MM.1S (cell line): ENCODE measurements around the gene CCNG1.
"Not testable (repeated sequence)": the region's sequence is repeated elsewhere in the genome, so short reads cannot be mapped to it uniquely, and the experiment has no call there.

Experiments used
- DNase-seq: peaks from one replicate; pipeline ENCODE4 v3.0.0-alpha.2; 2015
- H2AFZ ChIP-seq: fragments of 300-600 bp; sonication (generic); 2 replicates; pipeline ENCODE4 v1.6.0; 2016; ENCODE audit warnings: antibody characterized with exemption, low read length
- H3F3A ChIP-seq: fragments of 300-600 bp; sonication (generic); 2 replicates; pipeline ENCODE4 v1.6.1; 2016; ENCODE audit warnings: mild to moderate bottlenecking, antibody characterized with exemption, low read length, moderate library complexity, mixed read lengths; ENCODE audit not compliant: insufficient read depth
- H3K27ac ChIP-seq: fragments of 300-600 bp; sonication (generic); 2 replicates; pipeline ENCODE4 v1.5.1; 2016; ENCODE audit warnings: mild to moderate bottlenecking, low read length
- H3K27me3 ChIP-seq: fragments of 300-600 bp; sonication (generic); replicated peaks from 2 replicates; pipeline ENCODE4 v1.6.0; 2016; ENCODE audit warnings: low read length; ENCODE audit not compliant: insufficient read depth
- H3K36me3 ChIP-seq: fragments of 300-600 bp; sonication (generic); replicated peaks from 2 replicates; pipeline ENCODE4 v1.6.1; 2016; ENCODE audit warnings: mild to moderate bottlenecking, low read length, mixed read lengths; ENCODE audit not compliant: insufficient read depth
- H3K4me1 ChIP-seq: fragments of 300-600 bp; sonication (generic); 2 replicates; pipeline ENCODE4 v1.6.1; 2016; ENCODE audit warnings: low read length, mixed read lengths
- H3K4me2 ChIP-seq: fragments of 300-600 bp; sonication (generic); 2 replicates; pipeline ENCODE4 v1.6.0; 2016; ENCODE audit warnings: low read depth, low read length
- H3K4me3 ChIP-seq: fragments of 300-600 bp; sonication (generic); 2 replicates; pipeline ENCODE4 v1.5.1; 2016; ENCODE audit warnings: low read length, mixed read lengths
- H3K79me2 ChIP-seq: fragments of 300-600 bp; sonication (generic); 2 replicates; pipeline ENCODE4 v1.6.1; 2016; ENCODE audit warnings: mixed run types, low read length, mixed read lengths
- H3K9ac ChIP-seq: fragments of 300-600 bp; sonication (generic); 2 replicates; pipeline ENCODE4 v1.6.1; 2016; ENCODE audit warnings: low read length, mixed read lengths
- H3K9me2 ChIP-seq: fragments of 300-600 bp; sonication (generic); replicated peaks from 2 replicates; pipeline ENCODE4 v1.6.1; 2016; ENCODE audit warnings: mild to moderate bottlenecking, low read length, mixed read lengths; ENCODE audit not compliant: insufficient read depth
- H3K9me3 ChIP-seq: fragments of 300-600 bp; sonication (generic); replicated peaks from 2 replicates; pipeline ENCODE4 v1.6.1; 2016; ENCODE audit warnings: mild to moderate bottlenecking, low read length, mixed read lengths; ENCODE audit not compliant: insufficient read depth
- H4K20me1 ChIP-seq: fragments of 300-600 bp; sonication (generic); 2 replicates; pipeline ENCODE4 v1.6.1; 2016; ENCODE audit warnings: mild to moderate bottlenecking, low read length, moderate library complexity, mixed read lengths; ENCODE audit not compliant: insufficient read depth
- EZH2 ChIP-seq: fragments of 300-600 bp; sonication (generic); optimal IDR thresholded peaks from 2 replicates; pipeline ENCODE3; 2017; ENCODE audit warnings: low read depth, mild to moderate bottlenecking, antibody characterized with exemption, low read length, mixed read lengths
- EZH2phosphoT487 ChIP-seq: fragments of 300-600 bp; sonication (generic); IDR thresholded peaks from 2 replicates; pipeline ENCODE4 v1.6.1; 2018; ENCODE audit warnings: antibody characterized with exemption, low read length
- TF ChIP-seq, protein P1 (sequence below): fragments of 300-600 bp; sonication (generic); IDR thresholded peaks from 2 replicates; pipeline ENCODE4 v1.5.1; 2016; ENCODE audit warnings: antibody characterized with exemption, low read length, mixed read lengths

CCNG1 gene, protein sequence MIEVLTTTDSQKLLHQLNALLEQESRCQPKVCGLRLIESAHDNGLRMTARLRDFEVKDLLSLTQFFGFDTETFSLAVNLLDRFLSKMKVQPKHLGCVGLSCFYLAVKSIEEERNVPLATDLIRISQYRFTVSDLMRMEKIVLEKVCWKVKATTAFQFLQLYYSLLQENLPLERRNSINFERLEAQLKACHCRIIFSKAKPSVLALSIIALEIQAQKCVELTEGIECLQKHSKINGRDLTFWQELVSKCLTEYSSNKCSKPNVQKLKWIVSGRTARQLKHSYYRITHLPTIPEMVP

DNA sequence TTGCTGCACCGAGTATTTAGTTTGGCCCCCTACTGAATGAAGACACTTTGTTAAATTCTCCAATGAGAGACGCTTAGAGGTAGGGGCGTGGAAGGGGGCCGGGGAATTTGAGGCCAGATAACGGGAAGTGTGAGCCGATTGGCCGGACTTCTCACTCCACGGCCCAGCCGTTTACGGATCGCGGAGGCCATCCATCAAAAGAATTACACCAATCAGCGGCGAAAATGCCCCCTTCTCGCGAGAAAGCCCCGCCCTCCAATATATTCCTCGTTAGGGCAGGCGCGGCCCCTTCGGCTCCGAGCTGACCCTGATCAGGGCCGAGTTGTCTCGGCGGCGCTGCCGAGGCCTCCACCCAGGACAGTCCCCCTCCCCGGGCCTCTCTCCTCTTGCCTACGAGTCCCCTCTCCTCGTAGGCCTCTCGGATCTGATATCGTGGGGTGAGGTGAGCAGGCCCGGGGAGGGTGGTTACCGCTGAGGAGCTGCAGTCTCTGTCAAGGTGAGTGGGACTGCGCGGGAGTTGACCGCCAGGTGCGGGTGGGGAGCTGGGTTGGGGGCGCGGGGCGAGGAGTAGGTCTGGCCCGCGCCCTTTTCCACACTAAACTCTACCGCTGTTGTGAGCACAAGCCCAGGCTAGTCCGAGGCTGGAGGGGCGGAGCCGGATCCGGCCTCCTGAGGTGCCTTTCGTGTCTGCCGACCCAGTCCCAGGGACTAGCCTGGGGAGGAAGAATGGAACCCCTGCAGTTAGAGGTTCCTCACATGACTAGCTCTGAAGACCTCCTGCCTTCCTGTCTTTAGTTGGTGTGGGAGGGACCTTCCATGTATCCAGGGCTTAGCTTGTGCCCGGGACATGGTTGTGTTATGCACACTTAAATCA is at the start of gene CCNG1:
TSS of gene CCNG1 (plus strand) at position 287 of the 874 bp plus-strand sequence. CDS start 1,662 bp downstream, outside the sequence.
- Histone ChIP-seq H3K4me2 (peak within 1 kb of the TSS; percentile 96), H2AFZ (peak within 1 kb of the TSS; percentile 78), H3K79me2 (peaks cover 50% of the 10 kb centered on the region)

DNA sequence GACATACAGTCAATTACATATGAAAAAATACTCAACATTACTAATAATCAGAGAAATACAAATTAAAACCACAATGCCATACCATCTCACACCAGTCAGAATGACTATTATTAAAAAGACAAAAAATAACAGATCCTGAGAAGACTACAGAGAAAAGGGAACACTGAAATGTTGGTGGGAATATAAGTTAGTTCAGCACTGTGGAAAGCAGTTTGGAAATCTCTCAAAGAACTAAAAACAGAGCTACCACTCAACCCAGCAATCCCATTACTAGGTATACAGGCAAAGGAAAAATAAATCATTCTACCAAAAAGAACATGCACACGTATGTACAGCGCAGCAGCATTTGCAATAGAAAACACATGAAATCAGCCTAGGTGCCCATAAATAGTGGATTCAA is 41.6 kb upstream of the CCNG1 start:
- no peaks in the 10 kb centered on the region for H3K36me3 ChIP-seq
- no peaks in the 10 kb centered on the region for H3K9me3 ChIP-seq
- no peaks in the 10 kb centered on the region for H3K4me1 ChIP-seq
- H4K20me1 ChIP-seq, result no peaks in the 10 kb centered on the region
- no peaks in the 10 kb centered on the region for H3K79me2 ChIP-seq
- H3K4me3 ChIP-seq, result no peak overlapping the region
- H3K27me3 ChIP-seq, result no peaks in the 10 kb centered on the region
- DNase-seq, result no peak
- TF ChIP-seq EZH2 (no peak), EZH2phosphoT487 (no peak)
- TF ChIP-seq, protein P1, sequence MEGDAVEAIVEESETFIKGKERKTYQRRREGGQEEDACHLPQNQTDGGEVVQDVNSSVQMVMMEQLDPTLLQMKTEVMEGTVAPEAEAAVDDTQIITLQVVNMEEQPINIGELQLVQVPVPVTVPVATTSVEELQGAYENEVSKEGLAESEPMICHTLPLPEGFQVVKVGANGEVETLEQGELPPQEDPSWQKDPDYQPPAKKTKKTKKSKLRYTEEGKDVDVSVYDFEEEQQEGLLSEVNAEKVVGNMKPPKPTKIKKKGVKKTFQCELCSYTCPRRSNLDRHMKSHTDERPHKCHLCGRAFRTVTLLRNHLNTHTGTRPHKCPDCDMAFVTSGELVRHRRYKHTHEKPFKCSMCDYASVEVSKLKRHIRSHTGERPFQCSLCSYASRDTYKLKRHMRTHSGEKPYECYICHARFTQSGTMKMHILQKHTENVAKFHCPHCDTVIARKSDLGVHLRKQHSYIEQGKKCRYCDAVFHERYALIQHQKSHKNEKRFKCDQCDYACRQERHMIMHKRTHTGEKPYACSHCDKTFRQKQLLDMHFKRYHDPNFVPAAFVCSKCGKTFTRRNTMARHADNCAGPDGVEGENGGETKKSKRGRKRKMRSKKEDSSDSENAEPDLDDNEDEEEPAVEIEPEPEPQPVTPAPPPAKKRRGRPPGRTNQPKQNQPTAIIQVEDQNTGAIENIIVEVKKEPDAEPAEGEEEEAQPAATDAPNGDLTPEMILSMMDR, result no peak
- no peak overlapping the region for H2AFZ ChIP-seq
- no peaks in the 10 kb centered on the region for H3K9me2 ChIP-seq
- H3K9ac ChIP-seq, result no peak overlapping the region
- H3F3A ChIP-seq, result no peaks in the 10 kb centered on the region
- no peak overlapping the region for H3K4me2 ChIP-seq
- no peak overlapping the region for H3K27ac ChIP-seq

More for the DNA sequence above, at the start of gene CCNG1:
- Histone ChIP-seq H3K27ac (peak within 1 kb of the TSS; percentile 64; the same call in 1 of the 2 replicates), H3K4me1 (peaks cover 28% of the 10 kb centered on the region), H4K20me1 (0 out of 2 replicates have a peak, but pooled peaks cover 4% of the 10 kb centered on the region), H3K27me3 (no peaks in the 10 kb centered on the region), H3K4me3 (peak within 1 kb of the TSS; percentile 82), H3K36me3 (peaks cover 21% of the 10 kb centered on the region), H3K9me2 (no peaks in the 10 kb centered on the region), H3F3A (peaks cover 10% of the 10 kb centered on the region; the same call in 1 of the 2 replicates), H3K9me3 (no peaks in the 10 kb centered on the region), H3K9ac (peak within 1 kb of the TSS; percentile 87)
- DNase-seq, result peak; percentile 98
- no peak for TF ChIP-seq EZH2
- TF ChIP-seq, protein P1, result no peak
- no peak for TF ChIP-seq EZH2phosphoT487

DNA sequence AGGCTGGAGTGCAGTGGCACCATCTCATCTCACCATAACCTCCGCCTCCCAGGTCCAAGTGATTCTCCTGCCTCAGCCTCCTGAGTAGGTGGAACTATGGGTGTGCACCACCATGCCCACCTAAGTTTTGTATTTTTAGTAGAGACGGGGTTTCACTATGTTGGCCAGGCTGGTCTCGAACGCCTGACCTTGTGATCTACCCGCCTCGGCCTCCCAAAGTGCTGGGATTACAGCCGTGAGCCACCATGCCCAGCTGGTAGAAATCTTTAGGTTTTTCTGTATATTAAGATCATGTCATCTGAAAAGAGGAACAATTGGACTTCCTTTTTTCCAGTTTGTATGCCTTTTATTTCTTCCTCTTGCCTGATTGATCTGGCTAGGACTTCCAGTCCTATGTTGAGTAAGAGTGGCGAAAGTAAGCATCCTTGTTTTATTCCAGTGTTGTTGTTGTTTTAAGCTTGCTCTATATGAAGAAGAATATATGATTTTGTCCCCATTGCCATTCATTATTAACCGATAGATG is 40.5 kb upstream of the CCNG1 start:
- H3K4me1 ChIP-seq, H3K9me3 ChIP-seq, H3F3A ChIP-seq, H3K79me2 ChIP-seq, H3K4me2 ChIP-seq, H2AFZ ChIP-seq, H3K36me3 ChIP-seq, DNase-seq, H3K27me3 ChIP-seq, H3K9ac ChIP-seq, H4K20me1 ChIP-seq, H3K4me3 ChIP-seq, H3K27ac ChIP-seq, H3K9me2 ChIP-seq: not testable (repeated sequence)
